ENCODE measurements around the gene MAMLD1.

The MAMLD1 gene

GRCh38 chrX:150405576-150405975 is 42.5 kb downstream of the MAMLD1 start:
- Histone ChIP-seq H3K36me3 (ENCODE audit: insufficient read depth, low read length) (no peaks in the 10 kb centered on the region), H3K27ac (ENCODE audit: low read depth, low read length, poor library complexity, severe bottlenecking) (no peak overlapping the region), H3K9ac (ENCODE audit: low read length) (no peak overlapping the region), H3K4me2 (ENCODE audit: low read length) (no peak overlapping the region), H3K79me2 (ENCODE audit: insufficient read depth, low read length) (no peaks in the 10 kb centered on the region), H3K4me3 (ENCODE audit: low read depth, low read length, poor library complexity, severe bottlenecking) (no peak overlapping the region), H3K9me2 (ENCODE audit: low read depth, low read length) (no peaks in the 10 kb centered on the region), H3K9me3 (ENCODE audit: low read length) (no peaks in the 10 kb centered on the region), H4K20me1 (ENCODE audit: insufficient read depth, low read length) (no peaks in the 10 kb centered on the region), H2AFZ (ENCODE audit: low read length) (no peak overlapping the region), H3K27me3 (ENCODE audit: insufficient read depth, low read length) (no peaks in the 10 kb centered on the region), H3F3A (ENCODE audit: insufficient read depth, low read length) (no peaks in the 10 kb centered on the region), H3K4me1 (ENCODE audit: insufficient read depth, low read length, severe bottlenecking) (no peaks in the 10 kb centered on the region)
- TF ChIP-seq EZH2 (IDR thresholded peaks at IDR 0.05; ENCODE audit: borderline replicate concordance, low read length) = no peak
- TF ChIP-seq CTCF (IDR thresholded peaks at IDR 0.05; ENCODE audit: low read length) = no peak

GRCh38 chrX:150406596-150406995 is 43.5 kb downstream of the MAMLD1 start:
- no peaks in the 10 kb centered on the region for H3K4me1 ChIP-seq (ENCODE audit: insufficient read depth, low read length, severe bottlenecking)
- TF ChIP-seq EZH2 (IDR thresholded peaks at IDR 0.05; ENCODE audit: borderline replicate concordance, low read length) (no peak), CTCF (IDR thresholded peaks at IDR 0.05; ENCODE audit: low read length) (no peak)
- H3F3A ChIP-seq (ENCODE audit: insufficient read depth, low read length) = no peaks in the 10 kb centered on the region
- H3K4me2 ChIP-seq (ENCODE audit: low read length) = no peak overlapping the region
- H3K9ac ChIP-seq (ENCODE audit: low read length) = no peak overlapping the region
- no peaks in the 10 kb centered on the region for H3K36me3 ChIP-seq (ENCODE audit: insufficient read depth, low read length)
- no peak overlapping the region for H3K27ac ChIP-seq (ENCODE audit: low read depth, low read length, poor library complexity, severe bottlenecking)
- no peak overlapping the region for H3K4me3 ChIP-seq (ENCODE audit: low read depth, low read length, poor library complexity, severe bottlenecking)
- H2AFZ ChIP-seq (ENCODE audit: low read length) = no peak overlapping the region
- no peaks in the 10 kb centered on the region for H3K9me3 ChIP-seq (ENCODE audit: low read length)
- no peaks in the 10 kb centered on the region for H3K27me3 ChIP-seq (ENCODE audit: insufficient read depth, low read length)
- no peaks in the 10 kb centered on the region for H3K79me2 ChIP-seq (ENCODE audit: insufficient read depth, low read length)
- H4K20me1 ChIP-seq (ENCODE audit: insufficient read depth, low read length) = no peaks in the 10 kb centered on the region
- no peaks in the 10 kb centered on the region for H3K9me2 ChIP-seq (ENCODE audit: low read depth, low read length)

- no peak for TF ChIP-seq CTCF (IDR thresholded peaks at IDR 0.05; ENCODE audit: low read length)
- TF ChIP-seq EZH2 (IDR thresholded peaks at IDR 0.05; ENCODE audit: borderline replicate concordance, low read length) = no peak
- Histone ChIP-seq H3K4me1 (ENCODE audit: insufficient read depth, low read length, severe bottlenecking) (no peaks in the 10 kb centered on the region), H3K9me3 (ENCODE audit: low read length) (no peaks in the 10 kb centered on the region)
These were observed 44.9 kb downstream of the MAMLD1 start for GRCh38 chrX:150408007-150408406.

More at GRCh38 chrX:150408007-150408406, 44.9 kb downstream of the MAMLD1 start:
- no peak overlapping the region for H3K4me3 ChIP-seq (ENCODE audit: low read depth, low read length, poor library complexity, severe bottlenecking)
- H4K20me1 ChIP-seq (ENCODE audit: insufficient read depth, low read length) = no peaks in the 10 kb centered on the region
- no peak overlapping the region for H3K27ac ChIP-seq (ENCODE audit: low read depth, low read length, poor library complexity, severe bottlenecking)
- no peaks in the 10 kb centered on the region for H3F3A ChIP-seq (ENCODE audit: insufficient read depth, low read length)
- H3K9ac ChIP-seq (ENCODE audit: low read length) = no peak overlapping the region
- H3K36me3 ChIP-seq (ENCODE audit: insufficient read depth, low read length) = no peaks in the 10 kb centered on the region
- H2AFZ ChIP-seq (ENCODE audit: low read length) = no peak overlapping the region
- no peaks in the 10 kb centered on the region for H3K9me2 ChIP-seq (ENCODE audit: low read depth, low read length)
- H3K4me2 ChIP-seq (ENCODE audit: low read length) = no peak overlapping the region
- H3K79me2 ChIP-seq (ENCODE audit: insufficient read depth, low read length) = no peaks in the 10 kb centered on the region
- no peaks in the 10 kb centered on the region for H3K27me3 ChIP-seq (ENCODE audit: insufficient read depth, low read length)

All from OCI-LY1 (cell line).